GM19372 (cell line): ENCODE measurements around the gene FAM120A.

Experiments
- ATAC-seq: cut with Tn5 transposase; IDR thresholded peaks from one replicate; pipeline ENCODE4 v1.9.1; 2021; ENCODE audit warnings: mild to moderate bottlenecking, low read depth, moderate library complexity; ENCODE audit not compliant: unreplicated experiment

The FAM120A gene

GRCh38 chr9:93612052-93612795, 160.7 kb downstream of the FAM120A start:
- no peak for ATAC-seq

GRCh38 chr9:93612796-93613154, 161.3 kb downstream of the FAM120A start:
- no peak for ATAC-seq

- no peak for ATAC-seq
Measured at GRCh38 chr9:93613174-93613573, 161.7 kb downstream of the FAM120A start.

GRCh38 chr9:93613791-93614190, 162.3 kb downstream of the FAM120A start:
- ATAC-seq: no peak

GRCh38 chr9:93614830-93615468, 163.5 kb downstream of the FAM120A start:
- ATAC-seq: no peak
